Natural killer cell treated with Interleukin-12 subunit alpha and Interleukin-12 subunit beta and Interleukin-15 and Interleukin-18, amount 100 ng/mL, for 72 hours (primary cell): ENCODE measurements around the gene IFI16. TPM values are rescaled to one million over a fixed set of nuclear protein-coding genes. Genes with fewer than 3 reads are reported as not detected.
A peak's percentile ranks its signal among the peaks of the same experiment; 100 is the strongest.

Experiments used
- ATAC-seq, 2 donors: fragments of 150-1000 bp; cut with Tn5 transposase in 1 of 2; sonication (Bioruptor Pico), chemical (Tn5 transposase) in 1 of 2; 2 replicates each; pipeline ENCODE4 v1.10.0; 2021
- DNase-seq: peaks from one replicate; pipeline ENCODE4 v3.0.0; 2022; ENCODE audit warnings: low spot score
- H3K27ac Mint-ChIP-seq, 2 donors: 1 replicate in 1 of 2; 2 replicates in 1 of 2; pipeline ENCODE4 v1.8.0; 2022; ENCODE audit warnings: mixed read lengths in 2 of 2, mild to moderate bottlenecking in 1 of 2, moderate library complexity in 1 of 2
- H3K27me3 Mint-ChIP-seq, 2 donors: 1 replicate in 1 of 2; 2 replicates in 1 of 2; pipeline ENCODE4 v1.8.0; 2022; ENCODE audit warnings: mixed read lengths in 2 of 2
- H3K36me3 Mint-ChIP-seq: one replicate; pipeline ENCODE4 v1.8.0; 2022; ENCODE audit warnings: mixed read lengths
- H3K4me1 Mint-ChIP-seq, 2 donors: 1 replicate in 1 of 2; 2 replicates in 1 of 2; pipeline ENCODE4 v1.8.0; 2022; ENCODE audit warnings: low read depth in 2 of 2, mixed read lengths in 2 of 2, mild to moderate bottlenecking in 1 of 2
- H3K4me3 Mint-ChIP-seq: one replicate; pipeline ENCODE4 v1.8.0; 2022; ENCODE audit warnings: mixed read lengths
- H3K9me3 Mint-ChIP-seq: 2 replicates; pipeline ENCODE4 v1.8.0; 2022; ENCODE audit warnings: mixed read lengths
- total RNA-seq, 2 donors: library from RNA; stranded (reverse); gene quantifications; one replicate each; pipeline ENCODE4 v1.2.3, GENCODE V29; 2022

Gene IFI16
- total RNA-seq, 2 donors from 2014 or later: 186 to 228 TPM

- Mint-ChIP-seq H3K9me3 (no peaks in the 10 kb centered on the region), H3K4me3 (no peak overlapping the region), H3K36me3 (peaks cover 67% of the 10 kb centered on the region), H3K4me1 (peaks cover 39 to 61% of the 10 kb centered on the region in 2 donors), H3K27ac (peak overlapping the region; percentile 36 to 41), H3K27me3 (no peaks in the 10 kb centered on the region)
- no peak for DNase-seq
- no peak for ATAC-seq
Measured at GRCh38 chr1:159051436-159051835, 41.7 kb downstream of the IFI16 start.

GRCh38 chr1:159054427-159054826 lies 44.7 kb downstream of the IFI16 start:
- H3K36me3 Mint-ChIP-seq: peaks cover 59% of the 10 kb centered on the region
- peaks cover 36 to 52% of the 10 kb centered on the region in 2 donors for H3K4me1 Mint-ChIP-seq
- no peaks in the 10 kb centered on the region for H3K9me3 Mint-ChIP-seq
- ATAC-seq: no peak
- H3K27ac Mint-ChIP-seq: peak overlapping the region; percentile 41 to 83
- no peak for DNase-seq
- no peaks in the 10 kb centered on the region for H3K27me3 Mint-ChIP-seq
- H3K4me3 Mint-ChIP-seq: peak overlapping the region; percentile 41

GRCh38 chr1:159055181-159055641 lies 45.5 kb downstream of the IFI16 start:
- Mint-ChIP-seq H3K9me3 (no peaks in the 10 kb centered on the region), H3K27me3 (no peaks in the 10 kb centered on the region), H3K4me3 (no peak overlapping the region), H3K36me3 (peaks cover 55% of the 10 kb centered on the region), H3K4me1 (peaks cover 36 to 52% of the 10 kb centered on the region in 2 donors), H3K27ac (peak overlapping the region; percentile 81 to 83)
- ATAC-seq (peak in 1 of 2 donors; percentile 24), DNase-seq (no peak)

DNA sequence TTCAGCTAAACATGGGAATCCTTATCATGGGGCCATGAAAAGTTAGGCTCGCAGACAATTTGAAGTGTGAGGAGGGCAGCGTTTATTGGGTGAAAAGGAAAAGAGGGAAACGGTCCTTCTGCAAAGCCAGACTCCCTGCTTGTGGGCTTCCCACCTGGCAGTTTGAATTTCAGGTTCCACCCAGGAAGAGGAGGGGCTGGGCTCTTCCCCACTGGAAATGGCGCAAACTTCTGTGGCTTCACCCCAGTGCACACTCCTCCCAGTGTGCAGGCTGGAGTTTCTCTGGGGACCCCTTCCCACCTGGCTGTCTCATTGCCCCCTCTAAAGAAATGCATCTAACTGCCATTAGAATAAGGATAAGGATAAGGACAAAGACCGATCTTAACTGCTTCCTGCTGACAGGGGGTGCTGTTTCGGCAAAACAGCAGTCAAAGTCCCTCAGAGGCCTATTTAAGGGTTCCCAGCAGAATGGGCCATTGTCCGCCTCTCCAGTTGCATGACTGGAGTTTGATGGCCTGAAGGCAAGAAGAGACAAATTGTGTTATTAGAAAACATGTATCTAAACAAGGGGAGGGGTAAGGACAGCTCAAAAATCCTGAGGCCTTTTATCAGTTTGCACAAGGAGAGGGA lies 46.5 kb downstream of the IFI16 start:
- no peak for ATAC-seq
- Mint-ChIP-seq H3K9me3 (no peaks in the 10 kb centered on the region), H3K27me3 (no peaks in the 10 kb centered on the region), H3K36me3 (peaks cover 46% of the 10 kb centered on the region), H3K4me1 (peaks cover 34 to 44% of the 10 kb centered on the region in 2 donors), H3K27ac (peak overlapping the region; percentile 81 to 83), H3K4me3 (no peak overlapping the region)
- no peak for DNase-seq

DNA sequence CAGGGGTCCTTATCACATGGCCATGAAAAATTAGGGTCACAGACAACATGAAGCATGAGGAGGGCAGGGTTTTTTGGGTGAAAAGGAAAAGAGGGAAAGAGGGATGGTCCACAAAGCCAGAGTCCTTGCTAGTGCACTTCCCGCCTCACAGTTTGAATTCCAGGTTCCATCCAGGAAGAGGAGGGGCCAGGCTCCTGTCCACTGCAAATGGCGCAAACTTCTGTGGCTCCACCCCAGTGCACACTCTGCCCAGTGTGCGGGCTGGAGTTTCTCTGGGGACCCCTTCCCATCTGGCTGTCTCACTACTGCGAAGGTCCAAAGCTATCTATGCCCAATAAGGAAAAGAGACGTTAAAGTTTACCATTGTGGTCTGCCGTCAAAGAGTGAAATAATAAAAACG lies 49.0 kb downstream of the IFI16 start:
- Mint-ChIP-seq H3K36me3 (peaks cover 20% of the 10 kb centered on the region), H3K27ac (no peak overlapping the region), H3K9me3 (no peaks in the 10 kb centered on the region), H3K4me1 (peaks cover 20 to 22% of the 10 kb centered on the region in 2 donors), H3K4me3 (no peak overlapping the region), H3K27me3 (no peaks in the 10 kb centered on the region)
- DNase-seq: no peak
- no peak for ATAC-seq

GRCh38 chr1:159065106-159065505 lies 55.4 kb downstream of the IFI16 start:
- no peaks in the 10 kb centered on the region for H3K27me3 Mint-ChIP-seq
- H3K9me3 Mint-ChIP-seq: no peaks in the 10 kb centered on the region
- H3K27ac Mint-ChIP-seq: no peak overlapping the region
- ATAC-seq (no peak), DNase-seq (no peak)
- no peaks in the 10 kb centered on the region for H3K36me3 Mint-ChIP-seq
- H3K4me3 Mint-ChIP-seq: no peak overlapping the region
- H3K4me1 Mint-ChIP-seq: peaks cover 14% of the 10 kb centered on the region in 2 donors

DNA sequence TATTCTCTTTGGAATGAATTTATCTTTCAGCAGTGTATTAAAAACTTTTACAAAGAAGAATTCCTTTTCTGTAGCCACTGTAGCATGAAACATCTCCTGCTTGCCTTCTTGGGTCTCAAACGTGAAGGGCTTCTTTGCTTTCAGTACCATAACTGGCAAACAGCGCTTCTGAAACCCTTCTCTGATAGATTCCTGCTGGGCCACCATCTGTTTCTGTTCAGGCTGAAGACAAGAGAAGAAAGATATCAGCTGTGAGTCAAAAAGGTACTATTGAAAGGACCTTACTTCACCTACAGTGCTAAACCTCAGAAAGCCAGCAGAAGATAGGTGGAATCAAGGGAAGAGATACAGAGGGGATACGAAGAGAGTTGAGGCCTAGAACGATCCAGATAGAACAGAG lies 56.4 kb downstream of the IFI16 start:
- Mint-ChIP-seq H3K4me1 (peaks cover 9 to 14% of the 10 kb centered on the region in 2 donors), H3K36me3 (no peaks in the 10 kb centered on the region), H3K9me3 (no peaks in the 10 kb centered on the region), H3K27ac (peak overlapping the region in 1 of 2 donors; percentile 48), H3K27me3 (no peaks in the 10 kb centered on the region), H3K4me3 (no peak overlapping the region)
- no peak for DNase-seq
- no peak for ATAC-seq

DNA sequence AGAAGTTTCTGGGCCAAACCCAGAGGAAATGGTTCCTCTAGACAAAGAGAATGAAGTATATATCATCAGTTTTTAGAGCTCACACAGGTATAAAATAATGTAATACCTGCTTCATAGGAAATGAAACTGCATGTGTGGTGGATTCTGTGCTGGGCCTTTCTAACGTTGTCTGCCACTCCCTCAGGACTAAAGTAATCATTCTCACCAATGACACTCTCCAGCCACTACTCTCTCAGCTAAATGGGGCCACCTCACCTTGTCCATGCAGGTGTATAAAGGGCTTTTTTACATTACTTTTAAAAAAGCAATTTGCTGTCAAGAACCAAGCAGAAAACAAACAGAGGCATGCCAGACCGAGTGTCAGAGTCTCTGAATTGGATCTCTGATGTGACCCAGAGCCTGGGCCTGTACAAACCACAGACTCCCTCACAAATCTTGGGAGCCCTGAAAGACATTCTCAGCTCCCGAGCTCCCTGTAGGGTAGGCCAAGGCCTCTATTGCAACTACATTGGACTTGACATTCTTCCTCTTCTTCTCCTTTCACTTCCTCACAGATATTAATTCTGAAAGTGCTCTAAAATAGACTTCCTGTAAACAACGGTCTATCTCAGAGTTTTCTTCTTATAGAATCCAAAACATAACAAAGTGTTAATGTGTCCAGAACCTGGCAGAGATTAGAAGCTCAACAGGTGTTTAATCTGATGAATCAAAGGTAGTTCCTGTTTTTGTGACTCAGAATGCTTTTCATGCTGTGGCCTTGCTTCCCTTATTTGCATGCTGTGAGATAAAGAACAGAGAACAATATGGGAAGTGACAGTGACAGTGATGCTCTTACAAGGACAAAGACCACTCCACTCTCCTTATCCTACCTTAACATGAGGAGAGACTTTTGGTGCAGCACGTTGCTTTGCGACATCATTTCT lies 58.3 kb downstream of the IFI16 start:
- Mint-ChIP-seq H3K36me3 (no peaks in the 10 kb centered on the region), H3K4me3 (peak overlapping the region; percentile 70)

GRCh38 chr1:159068886-159069285 lies 59.2 kb downstream of the IFI16 start:
- peak overlapping the region in 1 of 2 donors; percentile 6 for H3K27ac Mint-ChIP-seq
- no peaks in the 10 kb centered on the region for H3K36me3 Mint-ChIP-seq
- peaks cover 9 to 21% of the 10 kb centered on the region in 2 donors for H3K4me1 Mint-ChIP-seq
- H3K4me3 Mint-ChIP-seq: no peak overlapping the region
- no peaks in the 10 kb centered on the region for H3K9me3 Mint-ChIP-seq
- DNase-seq: no peak
- H3K27me3 Mint-ChIP-seq: peaks cover 0 to 7% of the 10 kb centered on the region in 2 donors
- ATAC-seq: no peak

More for the DNA sequence above, 58.3 kb downstream of the IFI16 start:
- ATAC-seq: peak; percentile 55 to 65
- Mint-ChIP-seq H3K27me3 (peaks cover 0 to 7% of the 10 kb centered on the region in 2 donors), H3K4me1 (peaks cover 9 to 21% of the 10 kb centered on the region in 2 donors), H3K9me3 (no peaks in the 10 kb centered on the region), H3K27ac (peak overlapping the region; percentile 86 to 92)
- DNase-seq: no peak

DNA sequence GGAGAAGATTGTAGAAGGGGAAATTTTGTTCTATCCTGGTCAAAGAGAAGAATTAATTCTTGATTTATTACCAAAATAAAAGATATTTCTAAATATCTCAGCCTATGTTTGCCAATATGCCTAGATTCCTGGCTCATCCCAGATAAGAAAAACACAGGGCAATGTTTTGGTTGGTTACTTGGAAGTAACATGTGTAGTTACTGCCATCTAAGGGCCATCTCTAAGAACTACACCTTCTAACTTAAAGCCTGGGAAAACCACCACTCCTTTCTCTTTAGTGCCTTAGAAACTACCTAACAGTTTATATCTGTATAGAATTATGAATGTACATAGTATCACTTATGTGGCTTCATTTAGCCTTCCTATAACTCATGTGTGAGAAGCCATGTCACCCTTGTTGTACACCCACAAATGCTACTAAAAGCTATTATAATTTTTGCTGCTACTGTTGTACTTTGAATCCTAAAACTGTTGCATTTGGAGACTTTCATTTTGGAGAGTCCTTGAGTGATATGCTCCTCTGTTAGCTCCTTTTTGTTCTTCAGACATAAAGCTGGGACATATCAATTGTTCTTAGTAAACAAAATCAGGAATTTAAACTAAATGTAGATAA lies 62.4 kb downstream of the IFI16 start:
- DNase-seq: peak; percentile 64
- Mint-ChIP-seq H3K4me3 (no peak overlapping the region), H3K27me3 (peaks cover 0 to 7% of the 10 kb centered on the region in 2 donors), H3K9me3 (no peaks in the 10 kb centered on the region), H3K27ac (peak overlapping the region; percentile 42 to 52), H3K4me1 (peaks cover 17 to 33% of the 10 kb centered on the region in 2 donors), H3K36me3 (no peaks in the 10 kb centered on the region)
- no peak for ATAC-seq

GRCh38 chr1:159076438-159077119 lies 66.9 kb downstream of the IFI16 start, which contains the start of gene AIM2:
TSS of gene AIM2 (minus strand) at chr1:159076766. CDS start at chr1:159073499, 3,267 bp downstream.
- no peaks in the 10 kb centered on the region for H3K9me3 Mint-ChIP-seq
- peaks cover 19 to 36% of the 10 kb centered on the region in 2 donors for H3K4me1 Mint-ChIP-seq
- DNase-seq (peak; percentile 65), ATAC-seq (peak; percentile 90 to 92)
- peak within 1 kb of the TSS; percentile 81 for H3K4me3 Mint-ChIP-seq
- no peaks in the 10 kb centered on the region for H3K36me3 Mint-ChIP-seq
- peak within 1 kb of the TSS; percentile 96 to 97 for H3K27ac Mint-ChIP-seq
- peaks cover 0 to 20% of the 10 kb centered on the region in 2 donors for H3K27me3 Mint-ChIP-seq

DNA sequence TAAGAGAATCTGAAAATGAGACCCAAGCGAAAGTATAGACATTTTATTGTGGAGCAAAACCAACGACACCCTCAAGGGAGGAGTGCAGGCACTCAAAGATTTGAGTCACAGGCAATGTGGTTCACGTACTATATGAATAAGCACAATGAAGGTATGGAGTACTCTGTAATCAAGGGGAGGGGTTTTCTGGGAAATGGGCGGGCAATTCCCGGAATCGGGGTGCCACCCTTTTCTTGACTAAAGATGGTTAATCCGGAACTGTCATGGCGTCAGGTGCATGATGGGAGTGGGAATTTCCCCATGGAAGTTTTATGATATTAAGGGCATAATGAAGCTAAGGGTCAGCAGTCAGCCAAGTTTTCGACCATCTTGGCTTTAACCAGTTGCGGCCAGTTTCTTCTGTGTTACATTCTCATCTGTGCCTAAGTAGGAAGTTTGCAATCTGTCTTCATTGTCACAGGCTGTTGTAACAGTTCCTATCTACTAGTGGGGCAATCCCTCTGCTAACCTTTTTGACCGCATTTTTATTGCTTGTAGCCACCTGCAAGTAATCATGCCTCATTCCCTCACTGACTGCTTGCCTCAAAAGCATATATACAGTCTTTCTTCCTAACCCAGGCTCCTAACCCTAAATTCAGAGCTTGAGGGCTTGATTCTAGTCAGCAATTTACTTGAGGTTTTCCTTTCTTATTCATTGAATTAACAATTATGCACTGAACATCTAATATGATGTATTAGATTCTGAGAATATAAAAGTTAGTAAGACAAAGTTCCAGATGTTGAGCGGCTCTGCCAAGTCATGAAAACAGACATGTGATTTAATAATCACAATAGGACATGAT lies 67.6 kb downstream of the IFI16 start:
- no peaks in the 10 kb centered on the region for H3K9me3 Mint-ChIP-seq
- ATAC-seq (peak; percentile 93), DNase-seq (peak; percentile 89)
- peak overlapping the region; percentile 96 to 97 for H3K27ac Mint-ChIP-seq
- H3K4me1 Mint-ChIP-seq: peaks cover 19 to 32% of the 10 kb centered on the region in 2 donors
- peak overlapping the region; percentile 75 for H3K4me3 Mint-ChIP-seq
- H3K27me3 Mint-ChIP-seq: peaks cover under 1 to 22% of the 10 kb centered on the region in 2 donors
- H3K36me3 Mint-ChIP-seq: no peaks in the 10 kb centered on the region
